ENCODE measurements around the gene NR6A1. TPM values are rescaled to one million over a fixed set of nuclear protein-coding genes. Genes with fewer than 3 reads are reported as not detected.

The NR6A1 gene
- total RNA-seq, 1 donor, result 0.36 TPM

GRCh38 chr9:124696101-124696500, 75.0 kb downstream of the NR6A1 start:
- peaks cover 11% of the 10 kb centered on the region for H3K79me2 ChIP-seq (ENCODE audit: insufficient read depth, low read length)
- H2AFZ ChIP-seq (ENCODE audit: low read length), result no peak overlapping the region
- no peaks in the 10 kb centered on the region for H4K20me1 ChIP-seq (ENCODE audit: insufficient read depth, low read length)
- no peak for DNase-seq (ENCODE audit: insufficient read length, low spot score, missing footprints)
- H3K4me3 ChIP-seq (ENCODE audit: insufficient read depth, low read length), result no peak overlapping the region
- no peaks in the 10 kb centered on the region for H3K9me3 ChIP-seq (ENCODE audit: low read depth, low read length)
- H3K27ac ChIP-seq (ENCODE audit: low read depth, low read length), result peak overlapping the region; percentile 91
- peaks cover 9% of the 10 kb centered on the region for H3K36me3 ChIP-seq (ENCODE audit: insufficient read depth, low read length)
- H3K27me3 ChIP-seq (ENCODE audit: insufficient read depth, low read length), result no peaks in the 10 kb centered on the region
- peaks cover 47% of the 10 kb centered on the region for H3K4me1 ChIP-seq (ENCODE audit: insufficient read depth, low read length)
- TF ChIP-seq CTCF (IDR thresholded peaks at IDR 0.05; ENCODE audit: extremely low read depth, low read depth, low read length), result no peak
- H3K4me2 ChIP-seq (ENCODE audit: insufficient read depth, low read length), result peak overlapping the region; percentile 31

- no peak for TF ChIP-seq CTCF (IDR thresholded peaks at IDR 0.05; ENCODE audit: extremely low read depth, low read depth, low read length)
- Histone ChIP-seq H3K4me2 (ENCODE audit: insufficient read depth, low read length) (peak overlapping the region; percentile 31), H3K36me3 (ENCODE audit: insufficient read depth, low read length) (peaks cover 9% of the 10 kb centered on the region), H2AFZ (ENCODE audit: low read length) (peak overlapping the region; percentile 2), H3K27me3 (ENCODE audit: insufficient read depth, low read length) (no peaks in the 10 kb centered on the region), H3K79me2 (ENCODE audit: insufficient read depth, low read length) (peaks cover 11% of the 10 kb centered on the region), H3K4me3 (ENCODE audit: insufficient read depth, low read length) (no peak overlapping the region), H3K4me1 (ENCODE audit: insufficient read depth, low read length) (peaks cover 47% of the 10 kb centered on the region), H3K9me3 (ENCODE audit: low read depth, low read length) (no peaks in the 10 kb centered on the region), H3K27ac (ENCODE audit: low read depth, low read length) (peak overlapping the region; percentile 91), H4K20me1 (ENCODE audit: insufficient read depth, low read length) (no peaks in the 10 kb centered on the region)
- no peak for DNase-seq (ENCODE audit: insufficient read length, low spot score, missing footprints)
Observed at GRCh38 chr9:124695280-124695890, 75.7 kb downstream of the NR6A1 start.

GRCh38 chr9:124694414-124695279, 76.5 kb downstream of the NR6A1 start:
- H3K4me2 ChIP-seq (ENCODE audit: insufficient read depth, low read length), result peak overlapping the region; percentile 31
- no peak for DNase-seq (ENCODE audit: insufficient read length, low spot score, missing footprints)
- peak overlapping the region; percentile 2 for H2AFZ ChIP-seq (ENCODE audit: low read length)
- peaks cover 11% of the 10 kb centered on the region for H3K79me2 ChIP-seq (ENCODE audit: insufficient read depth, low read length)
- peaks cover 9% of the 10 kb centered on the region for H3K36me3 ChIP-seq (ENCODE audit: insufficient read depth, low read length)
- peaks cover 53% of the 10 kb centered on the region for H3K4me1 ChIP-seq (ENCODE audit: insufficient read depth, low read length)
- H3K9me3 ChIP-seq (ENCODE audit: low read depth, low read length), result no peaks in the 10 kb centered on the region
- TF ChIP-seq CTCF (IDR thresholded peaks at IDR 0.05; ENCODE audit: extremely low read depth, low read depth, low read length), result no peak
- H3K27ac ChIP-seq (ENCODE audit: low read depth, low read length), result peak overlapping the region; percentile 91
- H3K4me3 ChIP-seq (ENCODE audit: insufficient read depth, low read length), result peak overlapping the region; percentile 2
- H3K27me3 ChIP-seq (ENCODE audit: insufficient read depth, low read length), result no peaks in the 10 kb centered on the region
- H4K20me1 ChIP-seq (ENCODE audit: insufficient read depth, low read length), result no peaks in the 10 kb centered on the region

- Histone ChIP-seq H3K4me2 (ENCODE audit: insufficient read depth, low read length) (no peak overlapping the region), H3K9me3 (ENCODE audit: low read depth, low read length) (no peaks in the 10 kb centered on the region), H3K4me3 (ENCODE audit: insufficient read depth, low read length) (no peak overlapping the region), H3K27ac (ENCODE audit: low read depth, low read length) (no peak overlapping the region), H3K27me3 (ENCODE audit: insufficient read depth, low read length) (no peaks in the 10 kb centered on the region), H4K20me1 (ENCODE audit: insufficient read depth, low read length) (no peaks in the 10 kb centered on the region), H3K79me2 (ENCODE audit: insufficient read depth, low read length) (peaks cover 11% of the 10 kb centered on the region), H2AFZ (ENCODE audit: low read length) (no peak overlapping the region), H3K4me1 (ENCODE audit: insufficient read depth, low read length) (peaks cover 46% of the 10 kb centered on the region), H3K36me3 (ENCODE audit: insufficient read depth, low read length) (peaks cover 9% of the 10 kb centered on the region)
- no peak for DNase-seq (ENCODE audit: insufficient read length, low spot score, missing footprints)
- no peak for TF ChIP-seq CTCF (IDR thresholded peaks at IDR 0.05; ENCODE audit: extremely low read depth, low read depth, low read length)
Observed at GRCh38 chr9:124693403-124693802, 77.7 kb downstream of the NR6A1 start.

Data from osteoblast (primary cell).